Breast epithelium (tissue), 4 donors: ENCODE results near the gene RAP1GAP2. TPM values are rescaled to one million over a fixed set of nuclear protein-coding genes. Genes with fewer than 3 reads are reported as not detected.

Experiments
- DNase-seq, 2 donors: peaks; one replicate each; pipeline ENCODE4 v3.0.0-alpha.2; 2019; ENCODE audit warnings: low spot score in 2 of 2
- H3K27ac ChIP-seq, 2 donors: fragments of 200-600 bp; sonication (generic) in 1 of 2; one replicate each; pipeline ENCODE4 v1.5.1; 2016 to 2019; ENCODE audit warnings: mild to moderate bottlenecking in 1 of 2
- H3K27me3 ChIP-seq, 2 donors: fragments of 200-600 bp; sonication (generic) in 1 of 2; one replicate each; pipeline versions ENCODE4 v1.5.1 to v1.6.0; 2017 to 2019; ENCODE audit warnings: control low read depth in 1 of 2, mild to moderate bottlenecking in 1 of 2
- H3K36me3 ChIP-seq: fragments of 200-600 bp; one replicate; pipeline ENCODE4 v1.5.1; 2019
- H3K4me1 ChIP-seq, 2 donors: fragments of 200-600 bp; sonication (generic); one replicate each; pipeline ENCODE4 v1.5.1; 2016 to 2019; ENCODE audit warnings: control low read depth in 1 of 2
- H3K4me3 ChIP-seq, 3 donors: fragments of 200-600 bp; sonication (generic); 1 replicate in 2 of 3; 2 replicates in 1 of 3; pipeline ENCODE4 v1.5.1; 2016 to 2019; ENCODE audit warnings: mild to moderate bottlenecking in 3 of 3, moderate library complexity in 2 of 3
- H3K9me3 ChIP-seq, 2 donors: fragments of 200-600 bp; sonication (generic) in 1 of 2; one replicate each; pipeline ENCODE4 v1.5.1; 2016 to 2019; ENCODE audit warnings: control low read depth in 1 of 2
- CTCF ChIP-seq, 3 donors: fragments of 450-650 bp; IDR thresholded peaks; one replicate each; pipeline ENCODE4 v1.5.1; 2016 to 2017; ENCODE audit warnings: antibody characterized with exemption in 3 of 3, mild to moderate bottlenecking in 3 of 3, moderate library complexity in 3 of 3
- POLR2A ChIP-seq: fragments of 450-650 bp; IDR thresholded peaks from one replicate; pipeline ENCODE4 v1.6.1; 2016; ENCODE audit warnings: antibody characterized with exemption, mild to moderate bottlenecking, moderate library complexity
- POLR2AphosphoS5 ChIP-seq, 3 donors: sonication (generic); formaldehyde crosslinking; IDR thresholded peaks; one replicate each; pipeline ENCODE4 v1.6.1; 2017; ENCODE audit warnings: antibody characterized with exemption in 3 of 3
- intact Hi-C: fragments of 100-400 bp; cut with DNase I; formaldehyde crosslinking; loops from one replicate; pipeline ENCODE4 v1.15.1; 2023; ENCODE audit warnings: low total_unique reads
- total RNA-seq, 3 donors: library from RNA; depleted of rRNA; stranded (reverse); fragments of >200 nt; gene quantifications; one replicate each; pipeline ENCODE4 v1.1.0, GENCODE V29; 2016

Gene RAP1GAP2
- total RNA-seq, 3 donors from 2014 or later: 5.3 to 23.4 (median 10.8) TPM

GRCh38 chr17:2797226-2797625 is 988 bp downstream of the RAP1GAP2 start:
- no peak for DNase-seq
- H3K4me3 ChIP-seq: peak overlapping the region in 1 of 3 donors; percentile 28
- no peaks in the 10 kb centered on the region for H3K9me3 ChIP-seq
- H3K4me1 ChIP-seq: no peaks in the 10 kb centered on the region
- TF ChIP-seq POLR2A: no peak
- TF ChIP-seq POLR2AphosphoS5 (IDR thresholded peaks at IDR 0.05): no peak
- no peak for TF ChIP-seq CTCF (IDR thresholded peaks at IDR 0.05)
- no peak overlapping the region for H3K27ac ChIP-seq
- H3K27me3 ChIP-seq: peaks cover 0 to 17% of the 10 kb centered on the region in 2 donors
- intact Hi-C loops: no loop called here
- H3K36me3 ChIP-seq: no peaks in the 10 kb centered on the region

GRCh38 chr17:2797637-2798036 is 1.4 kb downstream of the RAP1GAP2 start:
- no peak overlapping the region for H3K4me3 ChIP-seq
- no peak for DNase-seq
- intact Hi-C loops: no loop called here

GRCh38 chr17:2798188-2798587 is 1.9 kb downstream of the RAP1GAP2 start:
- H3K4me3 ChIP-seq: no peak overlapping the region
- intact Hi-C loops: no loop called here
- no peaks in the 10 kb centered on the region for H3K4me1 ChIP-seq
- no peaks in the 10 kb centered on the region for H3K9me3 ChIP-seq
- TF ChIP-seq POLR2A (no peak), POLR2AphosphoS5 (IDR thresholded peaks at IDR 0.05) (no peak), CTCF (IDR thresholded peaks at IDR 0.05) (no peak)
- no peaks in the 10 kb centered on the region for H3K36me3 ChIP-seq
- H3K27ac ChIP-seq: no peak overlapping the region
- no peak for DNase-seq
- peaks cover 0 to 17% of the 10 kb centered on the region in 2 donors for H3K27me3 ChIP-seq

More at GRCh38 chr17:2797637-2798036, 1.4 kb downstream of the RAP1GAP2 start:
- Histone ChIP-seq H3K27me3 (peaks cover 0 to 17% of the 10 kb centered on the region in 2 donors), H3K4me1 (no peaks in the 10 kb centered on the region), H3K9me3 (no peaks in the 10 kb centered on the region), H3K27ac (no peak overlapping the region), H3K36me3 (no peaks in the 10 kb centered on the region)
- TF ChIP-seq POLR2A (no peak), POLR2AphosphoS5 (IDR thresholded peaks at IDR 0.05) (no peak), CTCF (IDR thresholded peaks at IDR 0.05) (no peak)

- Histone ChIP-seq H3K27ac (no peak overlapping the region), H3K4me3 (no peak overlapping the region), H3K36me3 (no peaks in the 10 kb centered on the region), H3K27me3 (peaks cover 0 to 17% of the 10 kb centered on the region in 2 donors), H3K4me1 (no peaks in the 10 kb centered on the region), H3K9me3 (no peaks in the 10 kb centered on the region)
- TF ChIP-seq POLR2A: no peak
- no peak for TF ChIP-seq POLR2AphosphoS5 (IDR thresholded peaks at IDR 0.05)
- no peak for TF ChIP-seq CTCF (IDR thresholded peaks at IDR 0.05)
- intact Hi-C loops: no loop called here
- no peak for DNase-seq
Measured at GRCh38 chr17:2798678-2799077, 2.4 kb downstream of the RAP1GAP2 start.

- intact Hi-C loops: loop anchor here (10.0 kb wide), 1 partner anchor 1955 kb away; no protein-coding TSS in a partner anchor
- Histone ChIP-seq H3K27me3 (peaks cover 0 to 17% of the 10 kb centered on the region in 2 donors), H3K4me1 (no peaks in the 10 kb centered on the region), H3K9me3 (no peaks in the 10 kb centered on the region), H3K27ac (no peak overlapping the region), H3K4me3 (no peak overlapping the region), H3K36me3 (no peaks in the 10 kb centered on the region)
- TF ChIP-seq POLR2AphosphoS5 (IDR thresholded peaks at IDR 0.05) (no peak), POLR2A (no peak), CTCF (IDR thresholded peaks at IDR 0.05) (no peak)
- DNase-seq: no peak
Measured at GRCh38 chr17:2799653-2800052, 3.4 kb downstream of the RAP1GAP2 start.
